Vagina (tissue), 2 donors: Measurements from ENCODE around the gene MPND. TPM values are rescaled to one million over a fixed set of nuclear protein-coding genes. Genes with fewer than 3 reads are reported as not detected.
"Not testable (repeated sequence)": the region's sequence is repeated elsewhere in the genome, so short reads cannot be mapped to it uniquely, and the experiment has no call there.

Source experiments
- DNase-seq, 2 donors: peaks; one replicate each; pipeline ENCODE4 v3.0.0-alpha.2; 2017; ENCODE audit errors: extremely low spot score in 2 of 2
- H3K27ac ChIP-seq: fragments of 200-600 bp; sonication (generic); one replicate; pipeline ENCODE4 v1.5.1; 2019
- H3K27me3 ChIP-seq: fragments of 200-600 bp; sonication (generic); one replicate; pipeline ENCODE4 v1.5.1; 2019
- H3K36me3 ChIP-seq, 2 donors: fragments of 200-600 bp; sonication (generic); one replicate each; pipeline ENCODE4 v1.5.1; 2017 to 2019
- H3K4me1 ChIP-seq: fragments of 200-600 bp; sonication (generic); one replicate; pipeline ENCODE4 v1.5.1; 2019
- H3K4me3 ChIP-seq, 2 donors: fragments of 200-600 bp; sonication (generic); 1 replicate in 1 of 2; 2 replicates in 1 of 2; pipeline ENCODE4 v1.5.1; 2016 to 2019
- H3K9me3 ChIP-seq: fragments of 200-600 bp; sonication (generic); one replicate; pipeline ENCODE4 v1.5.1; 2019
- CTCF ChIP-seq, 3 experiments: fragments of 450-650 bp in 2 of 3; fragments of 200-600 bp in 1 of 3; sonication (generic) in 1 of 3; IDR thresholded peaks; one replicate each; pipeline ENCODE4 v1.5.1; 2017 to 2019; ENCODE audit warnings: antibody characterized with exemption in 3 of 3, mild to moderate bottlenecking in 2 of 3, moderate library complexity in 2 of 3
- POLR2A ChIP-seq, 2 donors: fragments of 450-650 bp; IDR thresholded peaks; one replicate each; pipeline ENCODE4 v1.6.1; 2017; ENCODE audit warnings: antibody characterized with exemption in 2 of 2, mild to moderate bottlenecking in 2 of 2, moderate library complexity in 2 of 2
- POLR2AphosphoS5 ChIP-seq, 2 donors: sonication (generic); formaldehyde crosslinking; IDR thresholded peaks; one replicate each; pipeline ENCODE4 v1.9.0; 2017; ENCODE audit warnings: antibody characterized with exemption in 2 of 2, mild to moderate bottlenecking in 2 of 2, low read depth in 1 of 2; ENCODE audit not compliant: insufficient read depth in 1 of 2
- intact Hi-C: fragments of 100-400 bp; cut with DNase I; formaldehyde crosslinking; loops from one replicate; pipeline ENCODE4 v1.15.1; 2023
- total RNA-seq: library from RNA; depleted of rRNA; stranded (reverse); fragments of >200 nt; gene quantifications from one replicate; pipeline ENCODE4 v1.2.3, GENCODE V29; 2016

The MPND gene
- total RNA-seq, 1 donor from 2014 or later = 10.1 TPM

GRCh38 chr19:4328243-4328990, 14.9 kb upstream of the MPND start:
- Histone ChIP-seq H3K4me1 (peaks cover 22% of the 10 kb centered on the region), H3K9me3 (no peaks in the 10 kb centered on the region), H3K27ac (peak overlapping the region; percentile 39), H3K36me3 (no peaks in the 10 kb centered on the region), H3K4me3 (peak overlapping the region; percentile 52 to 54), H3K27me3 (no peaks in the 10 kb centered on the region)
- TF ChIP-seq POLR2A (IDR thresholded peaks at IDR 0.05) (peak in 1 of 2 donors; percentile 11), POLR2AphosphoS5 (IDR thresholded peaks at IDR 0.05; ENCODE audit: insufficient read depth in 1 of 2, low read depth in 1 of 2) (peak in 1 of 2 donors; percentile 75), CTCF (IDR thresholded peaks at IDR 0.05) (no peak)
- DNase-seq = peak in 1 of 2 donors; percentile 97
- intact Hi-C loops = no loop called here

GRCh38 chr19:4328991-4329681, 14.2 kb upstream of the MPND start:
- H3K36me3 ChIP-seq, intact Hi-C loops, H3K27me3 ChIP-seq, H3K9me3 ChIP-seq, DNase-seq: not testable (repeated sequence)
- H3K4me3 ChIP-seq = peak overlapping the region; percentile 52 to 54
- H3K27ac ChIP-seq = peak overlapping the region; percentile 27
- H3K4me1 ChIP-seq = peaks cover 22% of the 10 kb centered on the region

GRCh38 chr19:4329858-4330257, 13.5 kb upstream of the MPND start:
- peaks cover 22% of the 10 kb centered on the region for H3K4me1 ChIP-seq

GRCh38 chr19:4334929-4335570, 8.3 kb upstream of the MPND start:
- intact Hi-C loops = no loop called here
- no peaks in the 10 kb centered on the region for H3K36me3 ChIP-seq
- H3K4me1 ChIP-seq = peaks cover 6% of the 10 kb centered on the region
- H3K27ac ChIP-seq = no peak overlapping the region
- TF ChIP-seq POLR2A (IDR thresholded peaks at IDR 0.05) (no peak), CTCF (IDR thresholded peaks at IDR 0.05) (no peak)
- no peak for DNase-seq
- no peaks in the 10 kb centered on the region for H3K9me3 ChIP-seq
- no peaks in the 10 kb centered on the region for H3K27me3 ChIP-seq
- H3K4me3 ChIP-seq = no peak overlapping the region

More at GRCh38 chr19:4329858-4330257, 13.5 kb upstream of the MPND start:
- TF ChIP-seq CTCF (IDR thresholded peaks at IDR 0.05) = no peak
- TF ChIP-seq POLR2A (IDR thresholded peaks at IDR 0.05) = no peak
- TF ChIP-seq POLR2AphosphoS5 (IDR thresholded peaks at IDR 0.05; ENCODE audit: insufficient read depth in 1 of 2, low read depth in 1 of 2) = no peak
- no peaks in the 10 kb centered on the region for H3K36me3 ChIP-seq
- no peak for DNase-seq
- H3K9me3 ChIP-seq = no peaks in the 10 kb centered on the region
- no peaks in the 10 kb centered on the region for H3K27me3 ChIP-seq
- H3K4me3 ChIP-seq = no peak overlapping the region
- no peak overlapping the region for H3K27ac ChIP-seq
- intact Hi-C loops = no loop called here

GRCh38 chr19:4337906-4338440, 5.4 kb upstream of the MPND start:
- no peaks in the 10 kb centered on the region for H3K36me3 ChIP-seq
- H3K4me1 ChIP-seq = peaks cover 11% of the 10 kb centered on the region
- TF ChIP-seq POLR2A (IDR thresholded peaks at IDR 0.05) = no peak
- DNase-seq = no peak
- no peaks in the 10 kb centered on the region for H3K27me3 ChIP-seq
- H3K4me3 ChIP-seq = peak overlapping the region; percentile 49 to 57
- no peaks in the 10 kb centered on the region for H3K9me3 ChIP-seq
- peak overlapping the region; percentile 78 for H3K27ac ChIP-seq
- intact Hi-C loops = no loop called here
